Measurements from ENCODE around the gene DARS2. TPM values are rescaled to one million over a fixed set of nuclear protein-coding genes. Genes with fewer than 3 reads are reported as not detected.

DARS2 gene
- total and polyA plus RNA-seq, 2 of the 4 experiments (the other 2 are of a cell fraction) = 14.8 to 18.8 TPM

GRCh38 chr1:173798078-173798477 lies 26.4 kb upstream of the DARS2 start:
- BruUV-seq (replicated peaks) = no TSS peak
- Histone ChIP-seq H3K9ac (ENCODE audit: low read depth, low read length) (no peak overlapping the region), H3K9me1 (ENCODE audit: insufficient read depth, low read length) (no peaks in the 10 kb centered on the region), H4K91ac (ENCODE audit: insufficient read depth, low read depth, low read length) (no peak overlapping the region), H3K27ac (ENCODE audit: insufficient read depth, low read length) (no peak overlapping the region), H3K9me3 (ENCODE audit: control insufficient read depth, insufficient read depth, low read length) (no peaks in the 10 kb centered on the region), H3K4me1 (ENCODE audit: control insufficient read depth, insufficient read depth, low read length) (no peaks in the 10 kb centered on the region), H2AFZ (replicated peaks; ENCODE audit: low read length, poor library complexity) (no peak overlapping the region), H2BK20ac (ENCODE audit: low read depth, low read length) (no peak overlapping the region), H3K23ac (ENCODE audit: low read depth, low read length) (no peak overlapping the region), H3K36me3 (ENCODE audit: control insufficient read depth, insufficient read depth, low read length) (no peaks in the 10 kb centered on the region; the same call in 1 of the 2 replicates), H3K79me1 (ENCODE audit: low read depth in 1 of 2, low read length in 2 of 2) (peaks cover 2 to 3% of the 10 kb centered on the region in 2 experiments; a peak in 3 of 4 replicates), H4K5ac (ENCODE audit: low read depth, low read length) (no peak overlapping the region), H3K4me2 (ENCODE audit: low read depth, low read length) (no peak overlapping the region), H2BK5ac (ENCODE audit: low read depth, low read length, poor library complexity, severe bottlenecking) (no peak overlapping the region), H3K56ac (ENCODE audit: extremely low read depth, insufficient read depth, low read length) (no peak overlapping the region), H2BK120ac (ENCODE audit: low read depth, low read length) (no peak overlapping the region), H2AK9ac (replicated peaks; ENCODE audit: low read depth, low read length, poor library complexity) (no peak overlapping the region), H2AK5ac (ENCODE audit: low read depth, low read length) (no peak overlapping the region), H4K20me1 (ENCODE audit: insufficient read depth, low read length) (no peaks in the 10 kb centered on the region), H4K8ac (ENCODE audit: low read depth in 2 of 2, low read length in 2 of 2) (no peak overlapping the region), H3K4ac (ENCODE audit: low read depth, low read length) (no peak overlapping the region), H3K4me3 (ENCODE audit: insufficient read depth, low read depth, low read length) (no peak overlapping the region), H2BK15ac (ENCODE audit: low read depth, low read length) (no peak overlapping the region), H3K14ac (replicated peaks; ENCODE audit: low read depth, low read length) (no peak overlapping the region), H3K18ac (ENCODE audit: low read depth, low read length) (no peak overlapping the region), H3K27me3 (ENCODE audit: control insufficient read depth, insufficient read depth, low read length) (no peaks in the 10 kb centered on the region)
- intact Hi-C loops (cut with micrococcal nuclease) = no loop called here
- DNase-seq (no peak), ATAC-seq (ENCODE audit: low read depth) (no peak)
- ChIA-PET POLR2A (ENCODE audit: unreplicated experiment) (no interaction called here), CTCF (no interaction called here)
- in situ Hi-C loops (cut with MboI; ENCODE audit: low sequenced_read_pairs) = no loop called here
- dilution Hi-C loops (cut with HindIII; ENCODE audit: low sequenced_read_pairs, unreplicated experiment) = no loop called here
- TF ChIP-seq CTCF (conservative IDR thresholded peaks at IDR 0.05; ENCODE audit: low read depth, low read length) (no peak), CEBPB (IDR thresholded peaks at IDR 0.05; ENCODE audit: low read depth, low read length) (no peak), USF2 (IDR thresholded peaks at IDR 0.05; ENCODE audit: low read depth, low read length) (no peak), RCOR1 (IDR thresholded peaks at IDR 0.05; ENCODE audit: insufficient replicate concordance, low read length) (no peak), BHLHE40 (IDR thresholded peaks at IDR 0.05; ENCODE audit: low read depth, low read length) (no peak), POLR2A (IDR thresholded peaks at IDR 0.05; ENCODE audit: low read depth, low read length) (no peak), ELK1 (IDR thresholded peaks at IDR 0.05; ENCODE audit: borderline replicate concordance, low read depth, low read length) (no peak), SMC3 (IDR thresholded peaks at IDR 0.05; ENCODE audit: low read depth, low read length) (no peak), RFX5 (IDR thresholded peaks at IDR 0.05; ENCODE audit: low read depth, low read length) (no peak), MXI1 (IDR thresholded peaks at IDR 0.05; ENCODE audit: borderline replicate concordance, low read depth, low read length) (no peak), MAFK (IDR thresholded peaks at IDR 0.05; ENCODE audit: low read depth, low read length) (no peak), FOS (IDR thresholded peaks at IDR 0.05; ENCODE audit: low read depth, low read length) (no peak), CHD1 (IDR thresholded peaks at IDR 0.05; ENCODE audit: low read depth, low read length) (no peak)
